Stimulated activated CD4-positive, alpha-beta T cell treated with anti-CD3 and anti-CD28 coated beads, Interleukin-1b, Interleukin-23, amount 100 ng/mL, for 24 hours (primary cell): Measurements from ENCODE around the gene AGBL4.
"Not testable (repeated sequence)": the region's sequence is repeated elsewhere in the genome, so short reads cannot be mapped to it uniquely, and the experiment has no call there.

Source experiments
- DNase-seq, 4 experiments: peaks; one replicate each; pipeline ENCODE4 v3.0.0-alpha.2; 2020; ENCODE audit warnings: low read depth in 4 of 4, low spot score in 1 of 4

AGBL4 gene

GRCh38 chr1:50023292-50024159, at the start of gene AGBL4:
Gene AGBL4 (minus strand): TSS chr1:50023954.
- no peak for DNase-seq

GRCh38 chr1:50066806-50067205, 43.1 kb upstream of the AGBL4 start:
- DNase-seq: no peak

DNA sequence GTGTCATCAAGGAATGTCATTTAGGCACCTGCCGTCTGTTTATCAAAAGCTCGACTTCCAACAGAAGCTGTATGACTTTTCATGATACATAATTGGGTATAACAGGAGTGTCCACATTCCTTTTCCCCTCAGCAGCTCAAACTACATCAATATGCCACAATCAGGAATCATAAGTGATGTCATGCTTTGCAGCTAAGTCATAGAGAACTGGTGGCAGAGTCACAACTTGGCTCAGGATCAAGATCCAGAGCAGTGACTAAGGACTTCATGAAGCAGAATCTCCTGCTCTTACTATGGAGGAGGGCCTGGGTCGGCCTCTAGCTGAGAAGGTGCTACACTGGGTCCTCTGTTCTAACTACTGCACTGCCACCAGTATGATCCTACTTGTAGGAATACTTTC, 36.5 kb upstream of the AGBL4 start:
- DNase-seq: no peak

DNA sequence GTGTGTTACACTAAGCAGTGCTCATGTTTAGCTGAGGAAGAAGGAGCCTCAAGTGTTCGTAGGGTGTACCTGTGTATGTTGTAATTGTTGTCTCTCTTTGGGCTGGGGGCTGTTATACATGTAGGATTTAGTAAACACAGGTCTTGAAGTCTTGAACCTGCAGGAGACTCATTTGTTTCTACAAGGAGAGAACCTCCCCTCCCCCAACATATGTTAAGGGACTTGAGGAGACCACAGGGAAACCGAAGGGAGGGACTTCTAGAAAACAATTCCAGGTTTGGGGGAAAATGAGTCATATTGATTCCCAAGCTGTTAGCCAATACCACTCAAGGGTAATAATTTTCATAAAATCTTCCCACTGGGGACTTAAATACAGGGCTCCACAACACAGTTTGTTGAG, 25.0 kb upstream of the AGBL4 start:
- DNase-seq: no peak

DNA sequence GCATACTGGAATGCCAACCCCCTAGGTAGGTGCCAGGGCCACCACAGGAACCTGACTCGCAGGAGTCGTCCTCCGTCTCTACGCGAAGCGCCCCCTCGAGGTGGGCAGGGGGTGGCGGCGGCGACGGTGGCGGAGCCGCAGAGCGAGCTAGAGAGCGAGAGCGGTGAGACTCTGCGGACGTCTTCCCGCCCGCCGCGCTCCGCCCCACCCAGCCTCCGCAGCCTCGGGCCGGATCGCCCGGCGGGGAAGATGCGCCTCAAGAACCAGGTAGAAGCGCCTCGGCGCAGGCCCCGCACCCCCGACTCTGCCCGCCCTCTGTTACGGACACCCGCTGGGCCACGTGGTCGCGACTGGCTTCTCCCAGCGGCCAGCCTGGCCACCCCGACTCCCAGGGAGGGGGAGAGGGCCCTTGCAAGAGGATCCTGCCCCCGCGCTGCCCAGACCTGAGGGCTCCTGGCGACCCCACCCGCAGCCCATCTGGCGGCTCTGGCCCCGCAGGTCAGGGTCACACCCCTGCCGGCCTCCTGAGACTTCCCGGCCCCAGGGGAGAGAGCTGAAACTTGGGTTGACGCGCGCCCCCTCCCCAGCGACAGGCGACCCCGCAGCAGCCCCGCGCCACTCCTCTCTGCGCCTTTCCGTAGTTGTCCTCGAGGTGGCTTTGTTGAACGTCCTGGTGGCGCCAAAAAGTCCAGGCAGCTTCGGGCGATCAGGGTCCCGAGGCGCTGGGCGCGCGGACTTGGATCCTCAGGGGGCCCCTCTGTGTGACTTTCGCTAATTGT, 24.4 kb upstream of the AGBL4 start:
- DNase-seq: no peak

GRCh38 chr1:50038237-50038809, 14.6 kb upstream of the AGBL4 start:
- no peak for DNase-seq

DNA sequence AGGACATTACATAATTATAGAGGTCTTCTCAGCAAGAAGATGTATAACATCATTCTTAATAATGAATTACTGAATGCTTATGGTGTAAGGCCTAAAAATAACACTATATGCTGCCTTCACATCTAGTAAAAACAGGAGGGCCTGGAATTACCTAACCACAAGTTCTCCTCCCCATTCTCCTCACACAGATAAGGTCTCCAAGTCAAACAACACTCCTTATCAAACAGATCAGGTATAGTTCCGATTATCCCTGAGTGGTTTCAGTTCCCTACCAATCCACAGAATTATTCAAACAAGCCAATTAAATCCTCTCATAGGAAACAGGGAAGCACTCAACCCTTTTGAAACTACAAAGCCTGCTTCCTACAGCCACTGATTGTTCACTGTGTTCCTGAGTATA, 4.0 kb upstream of the AGBL4 start:
- DNase-seq: no peak

- DNase-seq: no peak
Observed at GRCh38 chr1:49995734-49996133, 28.0 kb downstream of the AGBL4 start.

- no peak for DNase-seq
Observed at GRCh38 chr1:49971088-49971487, 52.7 kb downstream of the AGBL4 start.

- DNase-seq: no peak
Observed at GRCh38 chr1:49951385-49951784, 72.4 kb downstream of the AGBL4 start.

DNA sequence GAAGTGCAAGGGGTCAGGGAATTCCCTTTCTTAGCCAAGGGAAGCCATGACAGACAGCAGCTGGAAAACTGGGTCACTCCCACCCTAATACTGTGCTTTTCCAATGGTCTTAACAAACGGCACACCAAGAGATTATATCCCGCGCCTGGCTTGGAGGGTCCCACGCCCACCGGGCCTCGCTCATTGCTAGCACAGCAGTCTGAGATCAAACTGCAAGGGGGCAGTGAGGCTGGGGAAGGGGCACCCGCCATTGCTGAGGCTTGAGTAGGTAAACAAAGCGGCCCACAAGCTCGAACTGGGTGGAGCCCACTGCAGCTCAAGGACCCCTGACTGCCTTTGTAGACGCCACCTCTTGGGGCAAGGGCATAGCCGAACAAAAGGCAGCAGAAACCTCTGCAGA, 108.5 kb downstream of the AGBL4 start:
- DNase-seq: not testable (repeated sequence)

- DNase-seq: no peak
Observed at GRCh38 chr1:49906365-49906764, 117.4 kb downstream of the AGBL4 start.

DNA sequence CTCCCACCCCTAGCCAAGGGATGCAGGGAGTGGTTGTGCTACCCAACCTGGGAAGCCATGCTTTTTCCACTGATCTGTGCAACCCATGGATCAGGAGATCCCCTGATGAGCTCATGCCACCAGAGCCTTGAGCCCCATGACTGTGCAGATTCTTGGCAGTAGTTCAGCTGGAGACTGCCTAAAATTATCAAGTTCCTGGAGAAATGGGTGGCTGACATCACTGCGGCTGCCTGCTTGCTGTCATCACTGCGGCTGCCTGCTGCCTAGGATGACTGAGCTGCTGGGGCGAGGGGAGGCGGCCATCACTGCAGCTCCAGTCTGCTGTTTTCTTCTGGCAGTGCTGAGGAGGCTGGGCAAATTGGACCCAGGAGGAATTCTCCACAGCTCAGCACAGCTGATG, 159.2 kb downstream of the AGBL4 start:
- DNase-seq: no peak

- DNase-seq: no peak
Observed at GRCh38 chr1:49854741-49855140, 169.0 kb downstream of the AGBL4 start.

DNA sequence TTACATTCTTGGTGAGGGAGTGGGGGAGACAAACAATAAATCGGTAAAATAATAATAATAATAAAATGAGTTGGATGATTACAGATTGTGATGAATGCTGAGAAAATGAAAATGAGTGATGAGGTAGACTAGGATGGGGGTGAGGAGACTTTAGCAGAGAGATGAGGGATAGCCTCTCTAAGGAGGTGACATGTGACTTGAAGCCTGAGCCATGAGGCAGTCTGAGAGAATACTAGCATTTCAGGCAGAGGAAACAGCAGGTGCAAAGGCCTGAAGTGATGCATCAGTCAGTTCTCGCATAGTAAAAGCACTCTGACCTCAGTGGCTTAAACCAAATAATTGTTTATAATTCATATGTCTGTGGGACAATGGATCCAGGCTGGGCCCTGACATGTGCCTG, 181.2 kb downstream of the AGBL4 start:
- DNase-seq: no peak

GRCh38 chr1:49841767-49842166, 182.0 kb downstream of the AGBL4 start:
- no peak for DNase-seq

DNA sequence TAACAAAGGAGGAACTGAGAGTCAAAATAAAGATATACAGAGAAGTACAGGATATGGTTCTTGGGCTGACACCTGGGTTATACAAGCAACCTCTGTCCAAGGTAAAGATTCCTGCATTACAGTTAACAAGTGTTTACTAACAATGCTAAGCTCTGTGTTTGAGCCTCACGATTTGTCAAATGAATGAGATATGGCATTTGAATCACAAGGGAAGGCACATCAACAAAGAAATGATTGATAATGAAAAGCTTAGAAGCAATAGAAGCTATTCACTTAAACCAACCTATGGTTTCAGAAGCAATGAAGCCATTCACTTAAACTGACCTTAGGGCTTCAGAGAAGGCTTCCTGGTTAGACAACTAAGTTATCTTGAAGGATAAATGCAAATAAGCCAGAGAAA, 199.5 kb downstream of the AGBL4 start:
- DNase-seq: no peak

DNA sequence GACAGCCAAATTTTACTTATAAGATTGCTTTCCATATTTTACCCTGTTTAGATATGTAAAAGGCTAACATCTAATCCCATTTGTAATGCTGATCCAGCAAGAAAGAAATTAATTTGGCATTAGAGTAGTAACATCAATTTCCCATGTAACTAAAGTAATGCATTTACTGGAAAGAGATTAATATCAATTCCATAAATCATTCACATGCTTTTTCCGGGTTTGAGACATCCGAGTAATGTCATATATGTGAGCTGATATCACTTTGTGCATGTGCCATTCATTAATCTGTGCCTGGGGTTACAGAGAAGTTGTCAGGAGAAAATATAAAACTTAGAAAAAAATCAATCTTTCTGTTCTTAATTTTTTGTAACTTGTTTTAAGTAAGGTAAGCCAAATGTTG, 206.1 kb downstream of the AGBL4 start:
- no peak for DNase-seq

GRCh38 chr1:49787013-49787412, 236.7 kb downstream of the AGBL4 start:
- not testable (repeated sequence) for DNase-seq

GRCh38 chr1:49765034-49765433, 258.7 kb downstream of the AGBL4 start:
- no peak for DNase-seq

GRCh38 chr1:49738118-49738517, 285.6 kb downstream of the AGBL4 start:
- DNase-seq: not testable (repeated sequence)

- DNase-seq: no peak
Observed at GRCh38 chr1:49728377-49728776, 295.4 kb downstream of the AGBL4 start.
